Measurements from ENCODE around the gene LRRC42. TPM values are rescaled to one million over a fixed set of nuclear protein-coding genes. Genes with fewer than 3 reads are reported as not detected.

Gene LRRC42
- polyA plus RNA-seq, 2 donors, result 4.9 to 20.0 TPM

GRCh38 chr1:53938136-53938830, 7.9 kb upstream of the LRRC42 start:
- 89 to 92% methylated on average over 4 of the region's 4 CpGs for WGBS, 2 donors
- no peak overlapping the region for H3K4me3 ChIP-seq (ENCODE audit: low read depth in 1 of 2, low read length in 2 of 2)
- H3K36me3 ChIP-seq (ENCODE audit: control insufficient read depth in 2 of 2, insufficient read depth in 2 of 2, low read length in 1 of 2), result no peaks in the 10 kb centered on the region
- H3K27ac ChIP-seq (ENCODE audit: low read depth in 2 of 2, low read length in 1 of 2), result no peak overlapping the region
- no peaks in the 10 kb centered on the region for H3K27me3 ChIP-seq (ENCODE audit: control insufficient read depth in 1 of 2, insufficient read depth in 2 of 2, low read length in 2 of 2)
- no peaks in the 10 kb centered on the region for H3K4me1 ChIP-seq (ENCODE audit: control insufficient read depth in 2 of 2, insufficient read depth in 2 of 2, low read length in 1 of 2)
- H3K9me3 ChIP-seq (ENCODE audit: control insufficient read depth in 2 of 2, insufficient read depth in 1 of 2, low read depth in 1 of 2, low read length in 1 of 2), result no peaks in the 10 kb centered on the region

GRCh38 chr1:53942127-53942957, 3.8 kb upstream of the LRRC42 start:
- H3K4me1 ChIP-seq (ENCODE audit: control insufficient read depth in 2 of 2, insufficient read depth in 2 of 2, low read length in 1 of 2), result peaks cover 0 to 6% of the 10 kb centered on the region in 2 donors
- WGBS, 2 donors, result 89% methylated on average over 7 of the region's 7 CpGs

GRCh38 chr1:53943090-53943489, 3.1 kb upstream of the LRRC42 start:
- Histone ChIP-seq H3K27ac (ENCODE audit: low read depth in 2 of 2, low read length in 1 of 2) (no peak overlapping the region), H3K4me3 (ENCODE audit: low read depth in 1 of 2, low read length in 2 of 2) (no peak overlapping the region), H3K4me1 (ENCODE audit: control insufficient read depth in 2 of 2, insufficient read depth in 2 of 2, low read length in 1 of 2) (peaks cover 0 to 6% of the 10 kb centered on the region in 2 donors), H3K36me3 (ENCODE audit: control insufficient read depth in 2 of 2, insufficient read depth in 2 of 2, low read length in 1 of 2) (no peaks in the 10 kb centered on the region), H3K27me3 (ENCODE audit: control insufficient read depth in 1 of 2, insufficient read depth in 2 of 2, low read length in 2 of 2) (no peaks in the 10 kb centered on the region), H3K9me3 (ENCODE audit: control insufficient read depth in 2 of 2, insufficient read depth in 1 of 2, low read depth in 1 of 2, low read length in 1 of 2) (no peaks in the 10 kb centered on the region)
- 92 to 95% methylated on average over 6 of the region's 6 CpGs for WGBS, 2 donors

More at GRCh38 chr1:53942127-53942957, 3.8 kb upstream of the LRRC42 start:
- Histone ChIP-seq H3K36me3 (ENCODE audit: control insufficient read depth in 2 of 2, insufficient read depth in 2 of 2, low read length in 1 of 2) (no peaks in the 10 kb centered on the region), H3K27me3 (ENCODE audit: control insufficient read depth in 1 of 2, insufficient read depth in 2 of 2, low read length in 2 of 2) (no peaks in the 10 kb centered on the region), H3K9me3 (ENCODE audit: control insufficient read depth in 2 of 2, insufficient read depth in 1 of 2, low read depth in 1 of 2, low read length in 1 of 2) (no peaks in the 10 kb centered on the region), H3K27ac (ENCODE audit: low read depth in 2 of 2, low read length in 1 of 2) (no peak overlapping the region), H3K4me3 (ENCODE audit: low read depth in 1 of 2, low read length in 2 of 2) (no peak overlapping the region)

- Histone ChIP-seq H3K9me3 (ENCODE audit: control insufficient read depth in 2 of 2, insufficient read depth in 1 of 2, low read depth in 1 of 2, low read length in 1 of 2) (no peaks in the 10 kb centered on the region), H3K36me3 (ENCODE audit: control insufficient read depth in 2 of 2, insufficient read depth in 2 of 2, low read length in 1 of 2) (no peaks in the 10 kb centered on the region), H3K27ac (ENCODE audit: low read depth in 2 of 2, low read length in 1 of 2) (no peak overlapping the region), H3K27me3 (ENCODE audit: control insufficient read depth in 1 of 2, insufficient read depth in 2 of 2, low read length in 2 of 2) (no peaks in the 10 kb centered on the region), H3K4me3 (ENCODE audit: low read depth in 1 of 2, low read length in 2 of 2) (no peak overlapping the region), H3K4me1 (ENCODE audit: control insufficient read depth in 2 of 2, insufficient read depth in 2 of 2, low read length in 1 of 2) (peaks cover 0 to 6% of the 10 kb centered on the region in 2 donors)
- 94 to 96% methylated on average over 14 of the region's 14 CpGs for WGBS, 2 donors
These were observed 2.6 kb upstream of the LRRC42 start for GRCh38 chr1:53943490-53944043.

GRCh38 chr1:53944469-53945182, 1.5 kb upstream of the LRRC42 start:
- Histone ChIP-seq H3K27me3 (ENCODE audit: control insufficient read depth in 1 of 2, insufficient read depth in 2 of 2, low read length in 2 of 2) (no peaks in the 10 kb centered on the region), H3K27ac (ENCODE audit: low read depth in 2 of 2, low read length in 1 of 2) (peak overlapping the region; percentile 90 to 93), H3K4me1 (ENCODE audit: control insufficient read depth in 2 of 2, insufficient read depth in 2 of 2, low read length in 1 of 2) (peaks cover 0 to 6% of the 10 kb centered on the region in 2 donors), H3K4me3 (ENCODE audit: low read depth in 1 of 2, low read length in 2 of 2) (peak overlapping the region; percentile 80 to 86), H3K36me3 (ENCODE audit: control insufficient read depth in 2 of 2, insufficient read depth in 2 of 2, low read length in 1 of 2) (no peaks in the 10 kb centered on the region), H3K9me3 (ENCODE audit: control insufficient read depth in 2 of 2, insufficient read depth in 1 of 2, low read depth in 1 of 2, low read length in 1 of 2) (no peaks in the 10 kb centered on the region)
- WGBS, 2 donors, result 52 to 53% methylated on average over 20 of the region's 20 CpGs

DNA sequence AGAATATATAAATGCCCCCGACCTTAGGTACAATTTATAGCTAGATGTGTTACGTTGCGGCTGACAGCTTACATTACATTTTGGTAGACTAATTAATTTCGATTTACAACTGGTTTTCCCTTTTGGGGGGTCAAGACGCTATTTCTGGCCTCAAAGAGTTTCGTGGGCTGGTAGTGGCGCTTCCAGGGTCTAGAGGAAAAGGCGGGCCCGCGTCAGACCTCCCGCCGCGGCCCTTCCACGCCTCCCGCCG, 1.0 kb upstream of the LRRC42 start:
- no peaks in the 10 kb centered on the region for H3K9me3 ChIP-seq (ENCODE audit: control insufficient read depth in 2 of 2, insufficient read depth in 1 of 2, low read depth in 1 of 2, low read length in 1 of 2)
- 0 to 1% methylated on average over 16 of the region's 16 CpGs for WGBS, 2 donors
- H3K36me3 ChIP-seq (ENCODE audit: control insufficient read depth in 2 of 2, insufficient read depth in 2 of 2, low read length in 1 of 2), result peaks cover 0 to under 1% of the 10 kb centered on the region in 2 donors

GRCh38 chr1:53945433-53946251, 508 bp upstream of the LRRC42 start, which contains the start of gene IFT25:
TSS of gene IFT25 (minus strand) at chr1:53945699. CDS start at chr1:53940082, 5,617 bp downstream.
- Histone ChIP-seq H3K27me3 (ENCODE audit: control insufficient read depth in 1 of 2, insufficient read depth in 2 of 2, low read length in 2 of 2) (no peaks in the 10 kb centered on the region), H3K36me3 (ENCODE audit: control insufficient read depth in 2 of 2, insufficient read depth in 2 of 2, low read length in 1 of 2) (peaks cover 0 to 3% of the 10 kb centered on the region in 2 donors), H3K4me1 (ENCODE audit: control insufficient read depth in 2 of 2, insufficient read depth in 2 of 2, low read length in 1 of 2) (peaks cover 0 to 6% of the 10 kb centered on the region in 2 donors), H3K27ac (ENCODE audit: low read depth in 2 of 2, low read length in 1 of 2) (peak within 1 kb of the TSS; percentile 96), H3K9me3 (ENCODE audit: control insufficient read depth in 2 of 2, insufficient read depth in 1 of 2, low read depth in 1 of 2, low read length in 1 of 2) (no peaks in the 10 kb centered on the region), H3K4me3 (ENCODE audit: low read depth in 1 of 2, low read length in 2 of 2) (peak within 1 kb of the TSS; percentile 80 to 86)
- WGBS, 2 donors, result 1% methylated on average over 57 to 90 of the region's 90 CpGs

More for the DNA sequence above, 1.0 kb upstream of the LRRC42 start:
- Histone ChIP-seq H3K4me3 (ENCODE audit: low read depth in 1 of 2, low read length in 2 of 2) (peak overlapping the region; percentile 80 to 86), H3K4me1 (ENCODE audit: control insufficient read depth in 2 of 2, insufficient read depth in 2 of 2, low read length in 1 of 2) (peaks cover 0 to 6% of the 10 kb centered on the region in 2 donors), H3K27me3 (ENCODE audit: control insufficient read depth in 1 of 2, insufficient read depth in 2 of 2, low read length in 2 of 2) (no peaks in the 10 kb centered on the region), H3K27ac (ENCODE audit: low read depth in 2 of 2, low read length in 1 of 2) (peak overlapping the region; percentile 90 to 93)

DNA sequence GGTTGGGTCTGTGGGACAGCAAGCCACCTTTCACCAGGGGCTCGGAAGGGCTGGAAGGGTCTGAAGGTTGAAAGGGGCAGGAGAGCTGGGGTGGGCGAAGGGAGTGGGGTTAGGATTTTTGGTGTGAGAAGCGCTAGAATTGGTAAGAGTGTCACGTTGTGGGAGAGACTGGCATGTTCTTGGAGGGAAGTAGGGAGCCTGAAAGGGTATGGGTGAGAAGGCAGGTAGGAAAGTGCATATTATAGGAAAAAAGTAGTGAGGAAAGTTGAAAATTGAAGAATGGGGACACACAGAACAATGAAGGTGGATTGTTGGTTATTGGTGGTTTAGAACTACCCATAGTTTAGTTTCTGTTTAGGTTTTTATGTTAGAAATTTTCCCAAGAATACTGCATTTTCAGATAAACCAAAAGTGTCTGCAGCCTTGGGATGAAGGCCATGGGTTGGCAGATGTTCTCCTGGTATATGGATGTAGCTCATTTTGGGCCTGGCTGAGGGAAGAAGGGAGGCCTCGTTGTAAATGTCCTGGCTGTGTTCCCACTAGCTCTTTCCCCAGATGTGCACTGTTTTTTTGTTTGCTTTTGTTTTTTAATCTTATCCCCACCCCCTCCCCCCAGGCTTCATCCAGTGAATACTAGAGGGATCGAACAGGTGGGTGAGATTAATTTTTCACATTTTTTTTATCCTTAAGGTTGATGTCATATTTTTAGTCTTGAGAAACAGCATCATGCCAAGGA, 1.2 kb downstream of the LRRC42 start:
- 47 to 49% methylated on average over 6 of the region's 6 CpGs for WGBS, 2 donors
- Histone ChIP-seq H3K36me3 (ENCODE audit: control insufficient read depth in 2 of 2, insufficient read depth in 2 of 2, low read length in 1 of 2) (peaks cover 0 to 8% of the 10 kb centered on the region in 2 donors), H3K9me3 (ENCODE audit: control insufficient read depth in 2 of 2, insufficient read depth in 1 of 2, low read depth in 1 of 2, low read length in 1 of 2) (no peaks in the 10 kb centered on the region), H3K27me3 (ENCODE audit: control insufficient read depth in 1 of 2, insufficient read depth in 2 of 2, low read length in 2 of 2) (no peaks in the 10 kb centered on the region), H3K4me3 (ENCODE audit: low read depth in 1 of 2, low read length in 2 of 2) (peak overlapping the region; percentile 71 to 80), H3K4me1 (ENCODE audit: control insufficient read depth in 2 of 2, insufficient read depth in 2 of 2, low read length in 1 of 2) (peaks cover 0 to 6% of the 10 kb centered on the region in 2 donors), H3K27ac (ENCODE audit: low read depth in 2 of 2, low read length in 1 of 2) (peak overlapping the region in 1 of 2 donors; percentile 96)
